NCI-H82 (cell line): Measurements from ENCODE around the gene PHLDB3.
"Not testable (repeated sequence)": the region's sequence is repeated elsewhere in the genome, so short reads cannot be mapped to it uniquely, and the experiment has no call there.

ENCODE experiments used
- DNase-seq: peaks from one replicate; lab custom pipeline; 2025; lab: John Stamatoyannopoulos, UW

The PHLDB3 gene

GRCh38 chr19:43444531-43445287 lies 59.8 kb downstream of the PHLDB3 start:
- no peak for DNase-seq

- DNase-seq: not testable (repeated sequence)
These were observed 60.5 kb downstream of the PHLDB3 start for GRCh38 chr19:43444091-43444490.

GRCh38 chr19:43441716-43442115 lies 62.8 kb downstream of the PHLDB3 start:
- DNase-seq: no peak

- DNase-seq: no peak
These were observed 64.9 kb downstream of the PHLDB3 start for GRCh38 chr19:43439709-43440063.

GRCh38 chr19:43439032-43439708 lies 65.4 kb downstream of the PHLDB3 start:
- no peak for DNase-seq

GRCh38 chr19:43438291-43439031 lies 66.1 kb downstream of the PHLDB3 start:
- peak; percentile 29 for DNase-seq

DNA sequence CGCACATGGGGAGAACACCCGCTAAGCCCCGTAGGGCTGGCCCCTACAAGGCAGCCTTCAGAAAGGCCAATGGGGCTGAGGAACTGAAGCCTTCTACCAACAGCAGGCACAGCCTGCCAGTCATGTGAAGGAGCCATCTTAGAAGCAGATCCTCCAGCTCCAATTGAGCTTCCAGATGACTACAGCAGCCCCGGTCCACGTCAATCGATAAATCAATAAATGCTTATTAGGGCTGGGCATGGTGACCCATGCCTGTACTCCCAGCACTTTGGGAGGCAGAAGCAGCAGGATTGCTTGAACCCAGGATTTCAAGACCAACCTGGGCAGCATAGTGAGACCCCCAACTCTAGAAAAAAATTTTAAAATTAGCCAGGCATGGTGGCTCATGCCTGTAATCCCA lies 66.8 kb downstream of the PHLDB3 start:
- DNase-seq: no peak

GRCh38 chr19:43437284-43437683 lies 67.3 kb downstream of the PHLDB3 start:
- not testable (repeated sequence) for DNase-seq

GRCh38 chr19:43435775-43436174 lies 68.8 kb downstream of the PHLDB3 start:
- no peak for DNase-seq

DNA sequence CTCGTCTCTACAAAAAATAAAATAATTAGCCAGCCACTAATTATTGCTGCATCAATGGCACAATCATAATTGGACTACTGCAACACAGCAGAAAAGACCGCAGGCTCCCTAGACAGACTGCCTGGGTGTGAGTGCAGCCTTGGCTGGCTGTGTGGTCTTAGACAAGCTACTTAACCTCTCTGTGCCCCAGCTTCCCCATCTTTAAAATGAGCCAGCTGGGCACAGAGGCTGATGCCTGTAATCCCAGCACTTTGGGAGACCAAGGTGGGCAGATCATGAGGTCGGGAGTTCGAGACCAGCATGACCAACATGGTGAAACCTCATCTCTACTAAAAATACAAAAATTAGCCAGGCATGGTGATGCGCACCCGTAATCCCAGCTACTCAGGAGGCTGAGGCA lies 70.9 kb downstream of the PHLDB3 start:
- DNase-seq: no peak

- DNase-seq: no peak
These were observed 71.2 kb downstream of the PHLDB3 start for GRCh38 chr19:43433358-43433673.

- no peak for DNase-seq
These were observed 73.6 kb downstream of the PHLDB3 start for GRCh38 chr19:43430976-43431375.

DNA sequence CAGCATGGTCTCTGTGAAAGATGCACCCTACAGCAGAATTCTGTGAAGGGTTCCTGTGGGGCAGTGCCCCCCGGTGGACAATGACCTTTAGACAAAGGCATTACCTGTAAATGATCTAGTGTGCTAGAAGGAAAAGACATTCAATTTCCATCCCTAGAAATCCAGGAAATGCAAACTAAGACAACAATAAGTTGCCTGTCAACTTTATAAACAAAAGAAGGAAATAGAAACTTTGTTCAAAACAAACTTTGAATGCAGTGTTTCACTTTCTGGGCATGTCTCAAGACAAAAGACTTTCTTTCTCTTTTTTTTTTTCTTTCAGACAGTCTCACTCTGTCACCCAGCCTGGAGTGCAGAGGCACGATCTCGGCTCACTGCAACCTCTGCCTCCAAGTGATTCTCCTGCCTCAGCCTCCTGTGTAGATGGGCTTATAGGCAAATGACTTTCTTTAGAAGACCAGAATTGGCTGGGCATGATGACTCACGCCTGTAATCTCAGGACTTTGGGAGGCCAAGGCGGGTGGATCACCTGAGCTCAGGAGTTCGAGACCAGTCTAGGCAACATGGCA lies 74.3 kb downstream of the PHLDB3 start:
- no peak for DNase-seq

- no peak for DNase-seq
These were observed 75.2 kb downstream of the PHLDB3 start for GRCh38 chr19:43429395-43429794.

DNA sequence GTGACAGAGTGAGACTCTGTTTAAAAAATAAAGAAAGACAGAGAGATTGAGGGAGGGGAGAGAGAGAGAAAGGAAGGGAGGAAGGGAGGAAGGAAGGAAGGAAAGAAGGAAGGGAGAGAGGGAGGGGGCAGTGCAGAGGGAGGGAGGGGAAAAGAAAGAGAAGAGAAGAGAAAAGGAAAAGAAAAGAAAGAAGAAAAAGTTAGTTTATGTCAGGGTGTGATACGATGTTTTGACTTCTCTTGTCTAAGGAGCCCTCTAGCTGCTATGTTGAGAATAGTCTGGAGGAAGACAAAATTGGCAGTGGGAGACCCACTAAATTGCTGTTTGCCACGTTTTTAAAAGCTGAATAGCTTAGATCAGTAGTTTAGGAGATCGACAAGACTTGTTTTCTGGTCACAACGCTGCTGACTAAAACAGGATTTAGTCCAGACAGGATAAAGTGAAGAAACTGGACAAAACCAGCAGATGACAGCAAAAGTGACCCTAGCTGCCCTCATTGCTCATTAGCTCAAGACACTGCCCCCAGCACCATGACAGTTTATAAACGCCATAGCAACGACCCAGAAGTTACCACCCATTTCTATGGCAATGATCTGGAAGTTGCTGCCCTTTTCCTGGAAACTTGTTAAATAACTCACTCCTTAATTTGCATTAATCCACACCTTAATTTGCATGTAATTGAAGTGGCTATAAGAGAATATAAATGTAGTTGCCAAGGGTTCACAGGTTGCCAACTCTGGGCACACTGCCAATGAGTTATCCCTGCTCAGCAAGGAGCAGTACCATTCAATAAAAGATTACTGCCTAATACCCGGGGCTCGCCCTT lies 78.8 kb downstream of the PHLDB3 start:
- peak; percentile 30 for DNase-seq
